VCaP (cell line): ENCODE data around the gene PLCH2.
A peak's percentile ranks its signal among the peaks of the same experiment; 100 is the strongest.
"Not testable (repeated sequence)": the region's sequence is repeated elsewhere in the genome, so short reads cannot be mapped to it uniquely, and the experiment has no call there.

Experiments used
- H3K27ac ChIP-seq: fragments of 450-650 bp; 2 replicates; pipeline ENCODE4 v1.5.1; 2017
- CTCF ChIP-seq: fragments of 450-650 bp; conservative IDR thresholded peaks from 2 replicates; pipeline ENCODE4 v1.5.1; 2017; ENCODE audit warnings: mild to moderate bottlenecking, moderate library complexity

The PLCH2 gene

GRCh38 chr1:2455757-2456156 lies 20.3 kb upstream of the PLCH2 start:
- no peak overlapping the region for H3K27ac ChIP-seq
- TF ChIP-seq CTCF, result no peak

- no peak overlapping the region for H3K27ac ChIP-seq
- no peak for TF ChIP-seq CTCF
These were observed 18.6 kb upstream of the PLCH2 start for GRCh38 chr1:2457444-2457843.

GRCh38 chr1:2458687-2459086 lies 17.4 kb upstream of the PLCH2 start:
- TF ChIP-seq CTCF, result no peak
- no peak overlapping the region for H3K27ac ChIP-seq

- H3K27ac ChIP-seq, result not testable (repeated sequence)
These were observed 16.9 kb upstream of the PLCH2 start for GRCh38 chr1:2459102-2459753.

GRCh38 chr1:2459757-2460156 lies 16.3 kb upstream of the PLCH2 start:
- peak overlapping the region; percentile 56; the same call in 1 of the 2 replicates for H3K27ac ChIP-seq
- TF ChIP-seq CTCF, result peak; percentile 69

- TF ChIP-seq CTCF, result no peak
- peak overlapping the region; percentile 56; the same call in 1 of the 2 replicates for H3K27ac ChIP-seq
These were observed 15.9 kb upstream of the PLCH2 start for GRCh38 chr1:2460203-2460602.

GRCh38 chr1:2460996-2461751 lies 14.9 kb upstream of the PLCH2 start:
- TF ChIP-seq CTCF, result no peak
- H3K27ac ChIP-seq, result peak overlapping the region; percentile 56; the same call in 1 of the 2 replicates

- no peak overlapping the region for H3K27ac ChIP-seq
These were observed 13.3 kb upstream of the PLCH2 start for GRCh38 chr1:2462819-2463218.

More at GRCh38 chr1:2462819-2463218, 13.3 kb upstream of the PLCH2 start:
- no peak for TF ChIP-seq CTCF
